Inferior parietal cortex (tissue), 1 donor: Measurements from ENCODE around the gene FARS2.
A peak's percentile ranks its signal among the peaks of the same experiment; 100 is the strongest.

Source experiments
- DNase-seq: peaks from one replicate; pipeline ENCODE4 v3.0.0-alpha.2; 2016; ENCODE audit errors: extremely low spot score

The FARS2 gene

GRCh38 chr6:5325173-5325572 is 63.9 kb downstream of the FARS2 start:
- peak; percentile 65 for DNase-seq

DNA sequence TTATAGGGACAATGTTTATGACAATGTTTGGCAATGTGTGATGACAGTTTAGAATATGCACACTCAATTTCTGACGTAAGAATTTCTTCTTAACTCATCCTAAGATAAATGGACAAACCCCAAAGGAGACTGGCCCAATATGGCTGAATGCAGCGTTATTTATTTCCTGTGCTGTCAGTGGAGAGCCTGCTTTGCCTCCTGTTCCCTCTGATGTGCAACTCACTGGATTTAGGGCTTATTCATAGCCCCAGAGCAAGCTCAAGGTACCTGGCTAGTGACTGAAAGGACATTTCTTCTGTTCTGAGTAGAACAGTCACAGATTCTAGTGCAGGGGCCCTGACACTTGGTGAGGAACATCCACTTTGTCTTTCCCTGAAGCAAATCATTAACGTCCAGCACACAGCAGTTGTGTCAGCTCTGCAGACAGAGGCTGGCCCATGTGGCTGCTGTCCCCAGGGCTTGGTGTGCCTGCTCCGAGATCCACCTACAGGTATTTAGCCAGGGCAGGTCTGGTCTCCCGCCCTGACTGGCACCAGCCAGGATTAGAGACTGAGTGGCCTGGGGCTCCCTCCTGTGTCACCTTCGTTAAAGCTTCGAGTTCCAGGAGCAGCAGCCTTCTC is 64.8 kb downstream of the FARS2 start:
- DNase-seq: no peak

GRCh38 chr6:5328800-5329199 is 67.5 kb downstream of the FARS2 start:
- DNase-seq: no peak

- no peak for DNase-seq
Observed at GRCh38 chr6:5331845-5332442, 70.6 kb downstream of the FARS2 start.

- no peak for DNase-seq
Observed at GRCh38 chr6:5333658-5334057, 72.3 kb downstream of the FARS2 start.

- DNase-seq: no peak
Observed at GRCh38 chr6:5334341-5334740, 73.0 kb downstream of the FARS2 start.

- DNase-seq: no peak
Observed at GRCh38 chr6:5335020-5335419, 73.7 kb downstream of the FARS2 start.

GRCh38 chr6:5337573-5337972 is 76.3 kb downstream of the FARS2 start:
- no peak for DNase-seq

DNA sequence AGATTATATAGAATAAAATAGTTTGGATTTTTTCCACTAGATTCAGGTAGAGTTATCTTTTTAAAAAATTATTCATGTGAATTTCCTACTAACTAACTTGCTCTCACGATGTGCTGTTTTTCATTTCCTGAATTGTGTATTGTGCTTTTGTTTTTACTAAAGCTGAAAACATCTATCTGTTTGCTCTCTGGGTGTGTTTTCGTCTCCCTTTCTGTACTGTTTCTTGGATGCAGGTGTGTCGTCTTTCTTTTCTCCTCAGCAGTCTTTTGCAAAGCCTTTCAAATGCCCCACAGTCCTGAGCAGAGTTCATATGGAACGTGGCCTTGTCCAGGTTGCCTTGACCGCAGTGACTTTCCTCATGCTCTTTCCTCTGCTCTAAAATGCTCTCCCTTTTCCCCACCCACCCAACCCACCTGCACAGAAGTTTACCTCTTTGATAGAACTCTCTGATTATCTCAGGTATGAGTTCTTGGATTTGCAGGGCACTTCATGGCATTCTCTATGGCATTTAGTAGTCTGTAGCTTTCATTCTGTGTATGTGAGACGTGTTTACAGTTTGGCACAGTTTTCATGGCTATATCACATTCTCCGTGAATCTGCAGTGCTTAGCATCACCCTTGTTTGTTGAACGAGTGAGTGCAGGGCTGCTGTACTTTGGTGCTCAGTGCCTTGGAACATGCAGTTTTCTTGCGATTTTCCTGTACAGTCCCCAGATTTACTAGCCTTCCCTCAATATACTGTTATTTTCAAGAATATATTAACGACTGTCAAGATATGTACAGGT is 77.1 kb downstream of the FARS2 start:
- no peak for DNase-seq

DNA sequence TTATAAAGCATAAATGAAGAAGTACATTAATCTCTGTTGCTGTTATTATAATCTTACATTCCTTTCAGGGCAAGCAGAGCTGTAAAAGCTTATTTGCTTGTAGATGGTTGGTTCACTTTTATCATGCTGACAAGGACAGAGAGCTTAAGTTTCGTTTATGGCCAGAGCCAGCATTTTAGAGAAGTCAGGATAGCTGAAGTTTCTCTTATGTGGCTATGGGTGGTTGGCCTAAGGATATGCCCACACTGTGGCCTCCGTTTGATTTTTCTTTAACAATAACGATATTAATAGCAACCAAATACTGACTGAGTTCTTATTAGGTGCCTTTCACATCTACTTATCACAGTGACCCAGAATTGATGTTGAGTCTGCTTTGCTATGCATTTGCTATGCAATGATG is 78.5 kb downstream of the FARS2 start:
- DNase-seq: no peak

GRCh38 chr6:5341845-5342244 is 80.5 kb downstream of the FARS2 start:
- DNase-seq: no peak

DNA sequence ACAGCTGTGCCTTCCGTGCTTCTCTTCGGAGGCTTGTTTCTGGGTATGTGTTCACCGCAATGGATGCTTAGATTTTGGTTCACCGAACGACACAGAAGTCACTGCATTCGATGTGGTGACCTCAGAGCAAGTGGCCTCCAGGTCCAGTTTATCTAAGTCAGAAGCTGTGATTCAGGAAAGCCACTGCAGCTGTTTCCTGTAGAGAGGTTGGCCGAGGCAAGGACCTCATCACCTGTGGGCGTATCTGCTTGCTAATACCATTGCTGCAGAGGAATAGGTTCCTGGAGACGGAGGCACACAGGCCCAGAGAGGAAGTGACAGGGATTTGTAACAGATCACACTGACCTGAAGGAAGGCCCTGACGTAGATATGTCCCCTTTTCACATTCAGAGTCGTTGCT is 82.7 kb downstream of the FARS2 start:
- no peak for DNase-seq

DNA sequence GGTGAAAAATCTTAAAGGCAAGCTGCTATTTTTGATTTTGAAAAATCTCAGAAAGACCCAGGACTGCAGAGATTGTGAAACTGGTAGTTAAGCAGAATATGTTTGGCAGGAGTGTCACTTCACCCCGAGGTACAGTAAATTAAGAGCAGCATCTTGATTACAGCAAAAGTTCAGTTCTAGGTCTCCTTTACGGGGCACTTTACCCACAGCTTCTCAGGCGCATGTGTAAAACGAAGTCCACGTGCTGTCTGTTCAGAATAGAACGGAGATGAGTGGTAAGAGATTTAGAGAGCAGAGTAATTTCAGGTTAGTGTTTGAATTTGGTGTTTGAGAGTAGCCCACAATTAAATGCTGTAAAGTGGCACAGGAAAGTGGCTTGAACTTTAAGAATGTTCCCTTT is 84.0 kb downstream of the FARS2 start:
- no peak for DNase-seq

GRCh38 chr6:5351552-5352210 is 90.4 kb downstream of the FARS2 start:
- no peak for DNase-seq

GRCh38 chr6:5353971-5354370 is 92.7 kb downstream of the FARS2 start:
- no peak for DNase-seq

DNA sequence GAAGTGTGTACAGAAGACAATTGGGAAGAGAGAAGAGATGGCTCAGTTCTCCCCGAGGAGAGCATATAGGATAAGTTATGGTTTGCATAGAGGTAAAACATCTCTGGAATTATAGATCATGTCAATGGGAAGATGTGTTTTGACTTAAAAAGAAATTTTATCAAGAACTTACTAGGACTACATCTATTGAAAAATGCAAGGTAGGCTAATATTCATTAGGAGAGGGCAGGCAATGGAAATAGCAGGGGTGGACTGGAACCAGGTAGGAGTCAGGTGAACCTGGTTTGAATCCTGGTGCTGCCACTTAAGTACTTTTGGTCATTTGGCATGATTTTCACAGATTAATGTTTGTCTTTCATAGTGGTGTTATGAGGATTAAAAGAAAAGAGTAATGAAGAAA is 96.2 kb downstream of the FARS2 start:
- no peak for DNase-seq

- DNase-seq: no peak
Observed at GRCh38 chr6:5359417-5359816, 98.1 kb downstream of the FARS2 start.

DNA sequence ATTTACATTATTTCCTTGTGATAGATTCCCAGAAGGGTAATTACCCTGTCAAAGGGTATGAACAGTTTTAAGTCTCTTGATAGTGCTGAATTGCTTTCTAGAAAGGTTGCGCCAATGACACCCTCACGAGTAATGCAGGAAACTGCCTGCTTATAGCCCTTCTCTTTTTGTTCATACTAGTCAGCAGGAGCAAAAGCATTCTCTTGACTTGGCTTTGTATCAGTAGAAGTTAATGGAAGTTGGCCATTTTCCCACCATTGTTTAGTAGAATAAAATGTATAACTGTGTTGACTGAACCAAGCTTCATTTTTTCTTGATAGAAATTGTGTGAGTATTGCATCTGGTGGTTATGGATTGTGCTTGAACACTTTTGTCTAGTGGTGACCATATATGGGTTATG is 100.1 kb downstream of the FARS2 start:
- DNase-seq: no peak

DNA sequence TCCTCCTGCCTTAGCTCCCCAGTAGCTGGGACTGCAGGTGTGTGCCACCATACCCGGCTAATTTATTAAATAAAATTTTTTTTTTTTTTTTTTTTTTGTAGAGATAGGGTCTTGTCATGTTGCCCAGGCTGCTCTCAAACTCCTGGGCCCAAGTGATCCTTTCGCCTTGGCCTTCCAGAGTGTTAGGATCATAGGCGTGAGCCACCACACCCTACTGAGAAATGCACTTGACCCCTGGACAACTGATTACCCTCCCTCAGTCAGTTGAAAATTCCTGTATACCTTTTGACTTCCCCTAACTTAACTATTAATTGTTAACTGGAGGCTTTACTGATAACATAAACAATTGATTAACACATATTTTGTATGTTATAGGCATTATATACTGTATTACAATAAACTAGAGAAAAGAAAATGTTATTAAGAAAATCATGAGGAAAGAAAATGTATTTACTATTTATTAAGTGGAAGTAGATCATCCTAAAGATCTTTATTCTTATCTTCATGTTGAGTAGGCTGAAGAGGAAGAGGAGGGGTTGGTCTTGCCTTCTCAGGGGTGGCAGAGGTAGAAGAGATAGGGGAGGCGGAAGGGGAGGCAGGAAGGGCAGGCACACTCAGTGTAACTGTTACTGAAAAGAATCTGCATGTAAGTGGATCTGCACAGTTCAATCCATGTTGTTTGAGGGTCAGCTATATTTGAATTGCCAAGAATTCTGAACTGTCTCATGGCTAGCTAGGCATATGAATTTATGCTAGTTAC is 104.3 kb downstream of the FARS2 start:
- no peak for DNase-seq

DNA sequence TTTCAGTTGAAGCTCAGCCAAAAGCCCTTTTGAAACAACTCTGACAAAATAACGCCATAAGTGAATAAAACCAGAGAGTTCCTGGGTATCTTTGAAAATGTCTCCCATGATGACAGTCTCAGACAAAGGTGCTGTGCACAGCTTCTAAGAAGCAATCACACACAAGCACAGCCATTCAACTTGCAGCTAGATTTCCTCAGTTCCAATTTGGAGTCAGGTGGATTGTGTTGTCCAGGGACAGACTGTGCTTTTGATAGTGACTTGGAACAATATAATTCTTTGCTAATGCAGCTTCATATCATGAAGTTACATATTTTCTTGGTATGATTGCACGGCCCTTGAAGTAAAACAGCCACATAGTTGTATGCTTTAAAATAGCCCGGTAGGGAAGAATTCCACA is 105.6 kb downstream of the FARS2 start:
- DNase-seq: peak; percentile 17

GRCh38 chr6:5367510-5367909 is 106.2 kb downstream of the FARS2 start:
- DNase-seq: no peak

DNA sequence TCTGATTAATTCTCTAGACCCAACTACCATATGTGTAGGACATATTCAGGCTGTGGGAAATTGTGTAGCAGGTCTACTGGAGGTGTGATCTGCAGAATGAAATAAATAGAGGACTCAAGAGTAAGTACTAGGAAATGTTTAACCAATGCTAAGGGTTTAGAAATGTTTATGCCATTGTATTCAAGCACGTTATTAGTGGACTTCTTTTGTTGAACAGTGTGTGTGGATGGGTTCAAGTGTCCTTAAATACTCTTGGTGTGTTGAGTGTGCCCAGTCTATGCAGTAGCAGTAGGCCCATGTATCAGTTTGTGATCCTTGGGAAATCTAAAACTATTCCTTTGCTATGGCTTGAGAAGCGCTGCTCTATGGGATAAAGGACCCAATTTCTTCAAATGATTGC is 112.1 kb downstream of the FARS2 start:
- DNase-seq: no peak
